NCI-H1105 treated with DMSO at 0.1 percent for 48 hours (cell line): Measurements from ENCODE around the gene MIEF2.
"Not testable (repeated sequence)": the region's sequence is repeated elsewhere in the genome, so short reads cannot be mapped to it uniquely, and the experiment has no call there.

Source experiments
- DNase-seq: peaks from one replicate; lab custom pipeline; 2025; lab: John Stamatoyannopoulos, UW

MIEF2 gene

GRCh38 chr17:18260332-18261145 is at the start of gene MIEF2:
MIEF2 (plus strand) TSS chr17:18260662; CDS start chr17:18262721, 2,059 bp downstream.
- DNase-seq: peak; percentile 98

- DNase-seq: no peak
Observed at GRCh38 chr17:18213666-18214270, 46.7 kb upstream of the MIEF2 start.

- not testable (repeated sequence) for DNase-seq
Observed at GRCh38 chr17:18216906-18217305, 43.6 kb upstream of the MIEF2 start.

DNA sequence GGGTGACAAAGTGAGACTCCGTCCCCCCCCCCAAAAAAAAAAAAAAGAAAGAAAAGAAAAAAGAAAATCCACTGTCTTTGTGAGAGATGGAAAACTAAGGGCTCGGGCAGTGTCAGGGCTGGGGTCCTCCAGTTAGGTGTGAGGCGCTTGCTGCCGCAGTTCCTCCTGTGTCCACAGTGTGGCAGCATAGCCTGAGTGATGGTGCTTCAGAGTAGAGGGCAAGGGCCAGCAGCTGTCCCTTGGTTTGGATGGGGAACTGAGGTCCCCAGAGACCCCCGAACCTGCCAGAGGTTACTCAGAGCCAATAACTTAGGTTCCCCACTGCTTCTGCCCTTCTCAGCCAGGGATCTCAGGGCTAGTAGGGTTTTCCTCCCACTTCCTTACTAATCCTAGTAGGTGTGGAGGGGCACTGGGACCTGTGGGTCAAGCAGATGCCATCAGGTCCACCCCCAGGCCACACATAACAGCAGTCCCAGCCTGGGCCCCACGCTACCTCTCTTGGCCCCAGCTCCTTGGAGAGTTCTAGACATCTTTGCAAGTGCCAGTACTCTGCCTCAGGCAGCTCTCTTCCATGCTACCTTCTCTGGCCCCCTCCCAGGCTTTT is 42.9 kb upstream of the MIEF2 start:
- DNase-seq: peak; percentile 58

GRCh38 chr17:18218756-18219415 is 41.6 kb upstream of the MIEF2 start:
- no peak for DNase-seq

- DNase-seq: no peak
Observed at GRCh38 chr17:18224053-18224386, 36.4 kb upstream of the MIEF2 start.

- no peak for DNase-seq
Observed at GRCh38 chr17:18224387-18225120, 35.9 kb upstream of the MIEF2 start.

DNA sequence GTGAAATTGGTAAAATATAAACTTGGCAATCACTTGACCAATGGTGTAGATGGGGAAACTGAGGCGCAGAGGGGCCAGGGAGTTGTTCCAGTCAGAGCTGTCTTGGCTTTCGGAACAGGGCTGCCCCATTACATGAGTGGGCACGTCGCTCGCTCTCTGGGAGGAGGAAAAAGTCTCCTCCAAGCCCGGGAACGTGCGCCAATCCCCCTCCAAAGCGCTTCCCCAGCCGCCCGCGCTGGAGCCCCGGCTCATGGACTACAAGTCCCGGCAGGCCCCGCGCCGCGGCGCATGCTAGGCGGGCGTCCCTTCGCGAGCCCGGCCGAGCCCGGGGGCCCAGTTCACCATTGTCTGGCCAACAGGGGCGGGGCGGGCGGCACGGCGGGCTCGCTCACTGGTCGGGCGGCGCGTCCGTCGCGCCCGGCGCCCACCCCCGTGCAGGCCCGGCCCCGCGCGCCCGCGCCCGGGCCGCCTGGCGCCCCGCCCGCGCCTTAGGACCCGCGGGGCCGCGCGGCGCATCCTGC is 35.3 kb upstream of the MIEF2 start, which contains the start of gene LLGL1:
LLGL1 (plus strand) TSS at position 515 of the 521 bp plus-strand sequence. CDS start 48 bp downstream, outside the sequence.
- peak; percentile 94 for DNase-seq

DNA sequence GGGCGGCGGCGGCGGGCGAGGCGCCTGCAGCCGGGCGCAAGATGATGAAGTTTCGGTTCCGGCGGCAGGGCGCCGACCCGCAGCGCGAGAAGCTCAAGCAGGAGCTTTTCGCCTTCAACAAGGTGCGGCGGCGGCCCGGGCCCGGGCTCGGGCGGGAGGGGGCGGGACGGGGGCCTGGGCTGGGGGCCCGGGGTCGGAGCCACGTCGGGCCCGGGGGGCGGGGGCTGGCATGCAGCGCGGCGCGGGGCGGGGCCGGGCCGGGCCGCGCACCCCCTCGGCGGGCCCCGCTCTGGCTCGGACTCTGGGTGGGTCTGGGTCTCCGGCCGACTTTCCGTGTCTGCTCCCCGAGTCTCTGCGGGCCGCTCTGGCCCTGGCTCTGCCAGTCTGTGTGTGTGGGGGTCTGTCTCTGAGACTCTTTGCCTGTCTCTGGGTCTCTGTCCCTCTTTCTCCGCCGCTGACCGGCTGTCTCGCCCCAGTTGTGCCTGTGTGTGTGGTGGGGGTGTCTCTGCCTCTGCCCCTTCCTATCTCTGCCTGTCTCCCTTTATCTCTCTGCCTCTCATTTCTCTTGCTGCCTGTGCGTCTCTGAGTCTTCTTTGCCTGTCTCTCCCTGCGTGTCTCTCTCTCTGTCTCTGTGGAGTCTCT is 34.7 kb upstream of the MIEF2 start:
- no peak for DNase-seq

DNA sequence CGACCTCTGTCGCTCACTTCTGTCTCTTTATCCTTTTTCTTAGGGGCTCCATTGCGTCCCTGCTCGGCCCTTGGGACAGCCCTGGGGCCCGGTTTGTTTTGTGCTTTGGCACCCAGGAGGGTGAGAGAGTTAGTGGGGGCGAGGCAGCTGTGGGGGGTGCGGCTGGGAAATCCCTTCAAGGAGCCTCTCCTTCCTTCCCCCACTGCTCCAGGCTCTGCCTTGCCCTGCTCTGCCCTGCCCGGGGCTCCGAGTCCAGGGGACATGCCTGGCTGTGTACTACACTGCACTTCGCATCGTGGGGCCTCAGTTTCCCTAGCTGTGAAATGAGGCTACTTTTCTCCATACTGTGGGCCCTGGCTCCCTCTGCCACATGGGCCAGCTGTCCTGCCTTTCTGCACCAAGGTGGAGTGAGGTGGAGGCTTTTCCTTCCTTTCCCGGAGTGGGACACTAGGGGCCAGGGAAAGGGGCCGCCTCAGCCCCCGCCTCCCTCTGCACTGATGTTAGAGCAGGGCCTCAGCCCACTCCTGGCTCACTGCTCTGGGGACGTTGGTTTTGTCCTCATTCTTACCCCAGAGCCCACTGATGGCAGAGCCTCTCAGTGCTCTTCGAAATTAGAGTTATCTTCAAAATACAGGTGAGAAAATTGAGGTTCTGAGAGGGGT is 34.0 kb upstream of the MIEF2 start:
- DNase-seq: no peak

DNA sequence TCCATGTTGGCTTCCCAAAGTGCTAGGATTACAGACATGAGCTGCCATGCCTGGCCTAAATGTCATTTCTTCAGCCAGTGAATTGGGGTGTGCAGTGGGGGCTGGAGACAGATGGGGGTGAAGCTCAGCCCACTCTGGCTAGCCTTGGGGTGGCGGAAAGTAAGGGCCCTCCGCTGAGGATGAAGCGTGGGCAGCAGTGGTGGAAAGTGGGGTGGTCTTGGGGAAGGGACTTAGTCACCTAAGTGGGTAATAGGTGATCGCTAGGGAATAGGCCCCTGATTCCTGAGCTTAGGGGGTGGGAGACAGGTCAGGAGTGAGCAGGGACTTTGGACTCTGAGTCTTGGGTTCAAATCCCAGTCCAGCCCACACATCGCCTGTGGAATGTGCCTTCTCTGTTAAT is 32.8 kb upstream of the MIEF2 start:
- no peak for DNase-seq

DNA sequence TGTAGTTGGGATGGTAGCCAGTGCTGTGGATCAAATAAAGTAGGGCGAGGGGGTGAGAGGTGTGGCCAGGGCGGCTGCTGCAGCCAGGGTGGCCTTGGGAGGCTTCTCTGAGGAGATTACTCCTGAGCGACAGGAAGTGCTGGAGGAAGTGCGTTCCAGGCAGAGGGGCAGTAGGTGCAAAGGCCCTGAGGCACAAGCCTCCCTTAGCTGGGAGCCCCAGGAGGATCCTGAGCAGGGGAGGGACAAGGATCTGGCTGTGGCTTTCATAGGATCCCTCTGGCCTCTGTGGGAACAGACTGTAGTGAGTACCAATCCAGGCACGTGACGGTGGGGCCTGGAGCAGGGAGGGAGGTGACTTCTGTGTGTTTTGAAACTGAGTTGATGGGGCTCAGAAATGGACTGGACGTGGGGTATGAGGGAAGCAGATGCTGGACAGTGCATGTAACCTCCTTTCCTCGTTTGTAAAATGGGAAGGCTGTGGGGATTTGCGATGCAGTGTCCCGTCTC is 32.2 kb upstream of the MIEF2 start:
- no peak for DNase-seq

GRCh38 chr17:18229254-18229653 is 31.2 kb upstream of the MIEF2 start:
- DNase-seq: no peak

- no peak for DNase-seq
Observed at GRCh38 chr17:18229771-18230170, 30.7 kb upstream of the MIEF2 start.

DNA sequence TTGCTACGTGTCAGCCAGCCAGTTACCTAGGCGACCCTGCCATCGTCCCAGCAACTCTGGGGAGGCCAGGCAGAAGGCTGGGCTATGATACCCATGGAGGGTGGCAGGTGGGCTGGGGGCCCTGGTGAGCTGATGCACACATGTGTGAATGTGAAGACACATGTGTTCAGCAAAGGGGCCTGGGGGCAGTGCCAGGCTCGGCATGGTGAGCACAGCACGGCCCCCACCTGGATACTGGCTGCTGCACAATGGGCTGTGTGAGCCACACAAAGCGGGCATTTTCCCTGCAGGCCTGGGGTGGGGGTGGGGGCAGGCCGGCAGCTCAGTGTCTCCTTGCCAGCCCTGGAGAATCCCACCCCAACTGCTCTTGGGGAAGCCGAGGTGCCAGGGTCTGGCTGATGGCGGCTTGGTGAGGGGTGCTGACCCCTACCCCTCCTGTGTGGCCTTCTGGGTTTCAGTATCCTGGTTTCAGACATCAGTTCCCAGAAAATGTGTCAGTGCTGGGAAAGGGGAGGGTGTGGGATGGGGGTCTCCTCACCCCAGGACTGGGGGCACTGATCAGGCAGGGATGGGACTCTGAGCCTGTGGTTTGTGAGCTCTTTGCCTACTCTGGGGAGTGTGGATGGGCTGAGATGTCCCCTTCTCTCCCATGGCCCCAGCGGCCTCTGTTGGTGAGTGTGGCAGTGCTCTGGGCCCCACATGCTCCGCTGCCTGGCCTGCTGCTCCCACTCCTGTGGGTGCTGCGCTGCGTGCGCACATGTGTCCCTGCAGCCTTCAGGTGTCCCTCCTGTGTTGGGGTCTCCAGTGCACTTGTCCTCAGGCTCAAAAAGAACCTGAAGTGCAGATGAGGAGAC is 29.9 kb upstream of the MIEF2 start:
- no peak for DNase-seq

DNA sequence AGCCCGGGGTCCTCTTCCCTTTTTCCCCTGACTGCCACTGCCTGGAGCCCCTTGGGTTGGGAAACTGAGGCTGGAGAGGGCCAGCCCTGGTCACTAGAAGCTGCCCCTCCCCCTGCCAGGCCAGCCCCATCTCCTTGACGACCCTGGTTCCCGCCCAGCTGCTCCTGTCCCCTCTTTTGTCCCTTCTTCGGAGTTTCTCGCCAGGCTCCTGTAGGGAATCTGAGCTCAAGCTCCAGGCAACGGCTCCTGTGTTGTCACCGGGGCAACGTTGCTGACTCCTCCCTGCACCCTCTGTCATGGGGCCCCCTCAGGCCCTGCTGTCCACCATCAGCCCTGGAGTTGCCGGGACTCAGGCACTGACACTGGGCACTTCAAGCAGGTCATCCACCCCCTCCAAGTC is 29.3 kb upstream of the MIEF2 start:
- DNase-seq: no peak

DNA sequence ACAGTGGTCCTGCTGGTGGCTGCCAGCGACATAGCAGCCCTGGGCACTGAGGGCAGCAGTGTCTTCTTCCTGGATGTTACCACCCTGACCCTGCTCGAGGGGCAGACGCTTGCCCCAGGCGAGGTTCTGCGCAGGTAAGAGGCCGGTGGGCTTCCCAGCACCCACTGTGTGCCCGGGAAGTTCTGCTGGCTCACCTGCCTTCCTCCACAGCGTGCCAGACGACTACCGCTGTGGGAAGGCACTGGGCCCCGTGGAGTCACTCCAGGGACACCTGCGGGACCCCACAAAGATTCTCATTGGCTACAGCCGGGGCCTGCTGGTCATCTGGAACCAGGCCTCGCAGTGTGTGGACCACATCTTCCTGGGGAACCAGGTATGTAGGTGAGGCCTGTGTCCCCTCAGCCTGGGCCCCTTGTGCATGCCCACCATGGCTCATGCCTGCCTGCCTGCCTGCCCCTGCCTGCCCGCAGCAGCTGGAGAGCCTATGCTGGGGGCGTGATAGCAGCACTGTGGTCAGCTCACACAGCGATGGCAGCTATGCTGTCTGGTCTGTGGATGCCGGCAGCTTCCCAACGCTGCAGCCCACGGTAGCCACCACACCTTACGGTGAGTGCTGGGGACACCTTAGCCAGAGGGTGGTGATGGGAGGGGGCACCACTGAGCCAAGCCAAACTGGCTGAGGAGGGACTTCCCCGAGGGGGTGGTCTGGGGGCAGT is 26.5 kb upstream of the MIEF2 start:
- no peak for DNase-seq

DNA sequence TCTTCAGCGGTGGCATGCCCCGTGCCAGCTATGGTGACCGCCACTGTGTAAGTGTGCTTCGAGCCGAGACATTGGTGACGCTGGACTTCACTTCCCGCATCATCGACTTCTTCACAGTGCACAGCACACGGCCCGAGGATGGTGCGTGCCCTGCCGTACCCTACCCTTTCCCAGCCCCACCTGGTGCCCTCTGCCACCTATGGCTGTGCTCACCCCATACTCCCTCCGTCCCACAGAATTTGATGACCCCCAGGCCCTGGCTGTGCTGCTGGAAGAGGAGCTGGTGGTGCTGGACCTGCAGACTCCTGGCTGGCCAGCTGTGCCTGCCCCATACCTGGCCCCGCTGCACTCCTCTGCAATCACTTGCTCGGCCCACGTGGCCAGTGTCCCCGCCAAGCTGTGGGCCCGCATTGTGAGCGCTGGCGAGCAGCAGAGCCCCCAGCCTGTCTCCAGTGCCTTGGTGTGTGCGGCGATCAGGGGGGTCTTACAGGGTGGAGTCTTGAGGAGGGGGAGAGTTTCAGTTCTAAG is 25.5 kb upstream of the MIEF2 start:
- DNase-seq: no peak
